Left ventricle myocardium inferior (tissue), 1 donor: ENCODE results near the gene IDH3A. TPM values are rescaled to one million over a fixed set of nuclear protein-coding genes. Genes with fewer than 3 reads are reported as not detected.

Source experiments
- DNase-seq: peaks from one replicate; pipeline ENCODE4 v3.0.0-alpha.2; 2020
- H3K27ac ChIP-seq: fragments of 200-600 bp; replicated peaks from 2 replicates; pipeline ENCODE4 v1.8.0; 2021
- H3K27me3 ChIP-seq: fragments of 200-600 bp; 2 replicates; pipeline ENCODE4 v1.8.0; 2021; ENCODE audit warnings: low read depth
- H3K36me3 ChIP-seq: fragments of 200-600 bp; 2 replicates; pipeline ENCODE4 v1.8.0; 2021
- H3K4me1 ChIP-seq: fragments of 200-600 bp; 2 replicates; pipeline ENCODE4 v1.8.0; 2021
- H3K4me3 ChIP-seq: fragments of 200-600 bp; 2 replicates; pipeline ENCODE4 v1.8.0; 2021; ENCODE audit warnings: mild to moderate bottlenecking, moderate library complexity
- H3K9me3 ChIP-seq: fragments of 200-600 bp; replicated peaks from 2 replicates; pipeline ENCODE4 v1.8.0; 2021
- intact Hi-C: fragments of 100-400 bp; cut with micrococcal nuclease; formaldehyde crosslinking; loops from one replicate; pipeline ENCODE4 v1.11.0; 2022
- total RNA-seq: library from RNA; stranded (reverse); fragmentation: NEBNext Ultra II Directional; extraction: Animal tissue kit (Norgen Biotek cat#: 25700); gene quantifications from one replicate; pipeline ENCODE4 v1.2.1, GENCODE V29; 2021
- TF ChIP-seq, protein P1 (sequence below): fragments of 200-600 bp; IDR thresholded peaks from 2 replicates; pipeline ENCODE4 v1.8.0; 2021; ENCODE audit warnings: antibody characterized with exemption, mild to moderate bottlenecking, borderline replicate concordance
- donor health status: DM: no; HTN: yes; CAD: no; lungs with severe emphysema.

The IDH3A gene
- total RNA-seq, 1 donor from 2014 or later: 465 TPM

DNA sequence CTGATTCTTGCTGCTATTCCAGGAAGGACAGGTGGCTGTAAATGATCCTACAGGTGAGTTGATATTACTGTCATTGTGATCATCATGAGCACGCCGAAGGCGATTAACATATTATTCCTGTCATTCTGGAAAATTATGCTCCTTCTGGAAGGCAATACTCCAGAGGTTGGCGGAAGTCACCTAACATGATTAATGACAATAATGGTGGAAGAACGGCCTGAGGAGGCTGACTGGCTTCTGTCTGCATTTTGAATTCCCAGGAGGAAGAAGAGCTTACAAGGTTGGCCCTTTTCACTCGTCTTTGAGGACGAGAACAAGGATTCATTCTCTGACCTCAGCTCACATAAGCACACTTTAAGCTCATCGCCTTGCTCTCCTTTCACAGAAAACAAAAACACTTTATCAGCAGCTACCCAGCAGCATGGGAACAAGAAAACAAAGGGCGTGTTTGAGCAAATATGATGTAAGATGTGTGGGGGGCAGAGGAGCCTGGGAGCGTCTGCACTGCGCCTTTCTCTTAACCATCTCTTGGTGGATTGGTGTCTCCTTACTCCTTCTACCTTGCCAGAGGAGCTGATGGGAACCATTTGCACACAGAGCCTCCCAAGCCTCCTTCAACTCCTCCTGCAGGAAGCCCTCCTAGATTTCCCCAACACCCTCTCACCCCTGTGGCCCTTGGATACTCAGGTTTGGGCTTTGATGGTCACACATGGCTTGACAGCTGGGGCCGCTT lies 62.2 kb downstream of the IDH3A start:
- TF ChIP-seq, protein P1, sequence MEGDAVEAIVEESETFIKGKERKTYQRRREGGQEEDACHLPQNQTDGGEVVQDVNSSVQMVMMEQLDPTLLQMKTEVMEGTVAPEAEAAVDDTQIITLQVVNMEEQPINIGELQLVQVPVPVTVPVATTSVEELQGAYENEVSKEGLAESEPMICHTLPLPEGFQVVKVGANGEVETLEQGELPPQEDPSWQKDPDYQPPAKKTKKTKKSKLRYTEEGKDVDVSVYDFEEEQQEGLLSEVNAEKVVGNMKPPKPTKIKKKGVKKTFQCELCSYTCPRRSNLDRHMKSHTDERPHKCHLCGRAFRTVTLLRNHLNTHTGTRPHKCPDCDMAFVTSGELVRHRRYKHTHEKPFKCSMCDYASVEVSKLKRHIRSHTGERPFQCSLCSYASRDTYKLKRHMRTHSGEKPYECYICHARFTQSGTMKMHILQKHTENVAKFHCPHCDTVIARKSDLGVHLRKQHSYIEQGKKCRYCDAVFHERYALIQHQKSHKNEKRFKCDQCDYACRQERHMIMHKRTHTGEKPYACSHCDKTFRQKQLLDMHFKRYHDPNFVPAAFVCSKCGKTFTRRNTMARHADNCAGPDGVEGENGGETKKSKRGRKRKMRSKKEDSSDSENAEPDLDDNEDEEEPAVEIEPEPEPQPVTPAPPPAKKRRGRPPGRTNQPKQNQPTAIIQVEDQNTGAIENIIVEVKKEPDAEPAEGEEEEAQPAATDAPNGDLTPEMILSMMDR: no peak
- intact Hi-C loops: no loop called here
- peaks cover 4% of the 10 kb centered on the region for H3K27me3 ChIP-seq
- no peak for DNase-seq
- H3K27ac ChIP-seq: no peak overlapping the region
- H3K36me3 ChIP-seq: no peaks in the 10 kb centered on the region
- H3K4me3 ChIP-seq: no peak overlapping the region
- no peaks in the 10 kb centered on the region for H3K9me3 ChIP-seq
- H3K4me1 ChIP-seq: peaks cover 70% of the 10 kb centered on the region

DNA sequence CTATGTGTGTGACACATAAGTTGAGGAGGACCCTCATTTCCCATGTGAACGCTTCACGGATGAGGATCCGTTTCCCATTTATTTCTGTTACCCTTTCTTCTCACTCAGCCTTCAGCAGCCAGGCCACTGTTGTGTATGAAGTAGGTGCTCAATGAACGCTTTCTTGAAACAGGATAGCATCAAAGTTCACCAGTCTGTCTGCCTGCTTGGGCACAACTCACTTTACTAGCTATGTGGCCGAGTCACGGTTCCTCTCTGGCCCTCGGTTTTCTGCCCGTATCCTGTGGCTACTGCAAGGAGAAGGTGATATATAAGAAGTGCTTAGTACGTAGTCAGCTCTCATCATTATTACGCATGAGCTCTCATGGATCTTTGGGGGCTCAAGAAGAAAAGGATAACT lies 62.8 kb downstream of the IDH3A start:
- H3K4me3 ChIP-seq: no peak overlapping the region

DNA sequence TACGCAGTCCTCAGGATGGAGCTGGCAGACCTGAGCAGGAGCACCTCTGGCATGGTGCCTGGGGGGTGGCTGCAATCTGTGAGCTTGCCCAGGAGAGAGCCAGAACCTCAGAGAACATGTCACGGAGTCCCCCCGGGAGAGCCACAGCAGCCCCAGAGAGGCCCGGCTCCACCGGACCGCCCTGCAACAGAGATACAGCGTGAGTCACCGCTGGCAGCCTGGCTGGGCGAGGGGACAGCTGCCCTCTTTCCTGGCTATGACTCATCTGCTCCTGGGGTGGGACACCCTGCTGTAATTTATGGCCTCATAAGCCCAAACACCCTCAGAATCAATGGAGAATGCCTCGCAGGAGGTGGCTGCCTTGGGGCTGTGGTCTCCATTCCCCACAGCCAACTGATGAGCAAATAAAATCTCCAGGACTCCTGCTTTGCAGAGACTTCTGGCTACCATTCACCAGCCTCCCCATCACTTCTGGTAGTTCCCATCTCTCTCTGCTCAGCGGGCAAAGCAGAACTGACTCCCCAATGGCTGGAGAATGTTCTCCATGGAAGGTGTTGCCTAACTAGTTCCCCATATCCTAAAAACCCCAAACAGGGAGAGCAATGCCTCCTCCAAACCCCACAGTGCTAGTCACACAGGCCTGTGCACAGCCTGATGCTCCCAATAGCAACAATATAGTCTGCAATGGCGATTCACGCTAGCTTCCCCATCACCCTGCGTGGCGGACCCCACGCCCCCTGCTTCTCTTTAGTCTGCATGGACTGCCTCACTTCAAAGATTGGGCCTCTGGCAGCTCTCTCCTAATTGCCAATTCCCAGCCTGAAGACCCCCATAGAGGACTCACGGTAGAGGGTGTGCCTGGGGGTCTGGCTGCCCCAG lies 63.6 kb downstream of the IDH3A start:
- DNase-seq: peak; percentile 64
- Histone ChIP-seq H3K27me3 (peaks cover 4% of the 10 kb centered on the region), H3K27ac (peak overlapping the region; percentile 48), H3K36me3 (no peaks in the 10 kb centered on the region), H3K4me3 (no peak overlapping the region), H3K9me3 (no peaks in the 10 kb centered on the region), H3K4me1 (peaks cover 68% of the 10 kb centered on the region)
- intact Hi-C loops: no loop called here
- TF ChIP-seq, protein P1: no peak

More for the DNA sequence above, 62.8 kb downstream of the IDH3A start:
- peaks cover 4% of the 10 kb centered on the region for H3K27me3 ChIP-seq
- no peak for DNase-seq
- TF ChIP-seq, protein P1: no peak
- H3K4me1 ChIP-seq: peaks cover 67% of the 10 kb centered on the region
- H3K9me3 ChIP-seq: no peaks in the 10 kb centered on the region
- intact Hi-C loops: no loop called here
- peak overlapping the region; percentile 48 for H3K27ac ChIP-seq
- H3K36me3 ChIP-seq: no peaks in the 10 kb centered on the region

DNA sequence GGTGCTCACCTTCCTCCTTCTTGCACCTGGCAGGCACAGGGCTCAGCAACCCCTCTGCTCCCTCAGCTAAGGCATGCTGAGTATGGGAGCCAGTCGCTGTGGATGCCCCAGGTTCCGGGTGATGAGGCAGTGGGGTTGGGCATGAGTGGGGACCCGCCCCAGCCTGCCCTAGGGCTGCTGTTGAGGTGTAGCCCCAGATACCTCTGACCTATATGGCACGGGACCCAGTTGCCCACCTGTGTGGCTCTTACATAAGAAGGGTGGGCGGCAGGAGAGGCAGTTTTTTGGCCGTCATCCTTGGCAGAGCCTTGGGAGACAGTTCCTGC lies 64.2 kb downstream of the IDH3A start:
- intact Hi-C loops: no loop called here
- TF ChIP-seq, protein P1: no peak
- Histone ChIP-seq H3K4me3 (no peak overlapping the region), H3K36me3 (no peaks in the 10 kb centered on the region), H3K27me3 (peaks cover 4% of the 10 kb centered on the region), H3K4me1 (peaks cover 71% of the 10 kb centered on the region), H3K9me3 (no peaks in the 10 kb centered on the region), H3K27ac (no peak overlapping the region)
- DNase-seq: no peak

DNA sequence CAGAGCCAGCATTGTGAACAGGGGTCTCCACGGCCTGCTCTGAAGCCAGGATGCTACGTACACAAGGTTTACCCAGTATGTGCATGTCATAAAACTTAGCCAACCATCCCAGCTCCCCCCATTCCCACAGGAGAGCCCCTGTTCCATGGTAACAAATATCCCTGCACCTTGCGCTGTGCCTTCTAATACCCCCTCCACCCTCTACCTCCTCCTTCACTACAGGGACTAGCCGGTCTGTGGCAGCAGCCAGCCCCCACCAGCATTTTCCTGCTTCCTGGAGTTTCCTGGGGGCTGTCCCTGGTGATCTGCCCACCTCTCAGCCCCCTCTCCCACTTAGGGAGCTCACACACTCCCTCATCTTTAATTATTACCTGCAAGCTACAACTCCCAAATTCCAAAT lies 64.8 kb downstream of the IDH3A start:
- peaks cover 72% of the 10 kb centered on the region for H3K4me1 ChIP-seq
- H3K9me3 ChIP-seq: no peaks in the 10 kb centered on the region
- TF ChIP-seq, protein P1: no peak
- no peak for DNase-seq
- no peaks in the 10 kb centered on the region for H3K36me3 ChIP-seq
- intact Hi-C loops: no loop called here
- no peak overlapping the region for H3K27ac ChIP-seq
- H3K4me3 ChIP-seq: no peak overlapping the region
- peaks cover 4% of the 10 kb centered on the region for H3K27me3 ChIP-seq
